Panc1 (cell line): Measurements from ENCODE around the gene MBTPS1. TPM values are rescaled to one million over a fixed set of nuclear protein-coding genes. Genes with fewer than 3 reads are reported as not detected.

ENCODE experiments used
- ATAC-seq: fragments of 200-7000 bp; cut with Tn5 transposase; 2 replicates; pipeline ENCODE4 v1.9.1; 2020; ENCODE audit warnings: mild to moderate bottlenecking, moderate library complexity
- BruUV-seq: library from RNA; stranded (reverse); fragments of 400-500 nt; replicated peaks from 2 replicates; lab custom pipeline; 2021; lab: Mats Ljungman, UMichigan
- CTCF ChIA-PET: fragments of 300-600 bp; sonication (Branson Sonifier 250); formaldehyde crosslinking; loops from one replicate; lab custom pipeline; 2022; ENCODE audit warnings: antibody characterized with exemption; lab: Charles Lee
- POLR2A ChIA-PET: fragments of 300-600 bp; sonication (Branson Sonifier 250); formaldehyde crosslinking; loops from one replicate; lab custom pipeline; 2022; ENCODE audit warnings: antibody characterized with exemption; lab: Charles Lee
- DNase-seq: peaks from one replicate; pipeline ENCODE4 v3.0.0-alpha.2; 2010; ENCODE audit warnings: low read depth, low spot score
- H3K27ac ChIP-seq: 2 replicates; pipeline ENCODE4 v1.5.1; 2011; ENCODE audit warnings: mild to moderate bottlenecking, low read length, inconsistent platforms
- H3K27me3 ChIP-seq: fragments of 200-500 bp; sonication (Bioruptor generic); 2 replicates; pipeline ENCODE4 v1.6.0; 2014; ENCODE audit warnings: low read length, inconsistent platforms; ENCODE audit not compliant: control insufficient read depth, insufficient read depth
- H3K36me3 ChIP-seq: fragments of 200-500 bp; sonication (Bioruptor generic); 2 replicates; pipeline ENCODE4 v1.5.1; 2014; ENCODE audit warnings: inconsistent platforms, mild to moderate bottlenecking, low read length, moderate library complexity; ENCODE audit not compliant: control insufficient read depth, insufficient read depth
- H3K4me1 ChIP-seq: 2 replicates; pipeline ENCODE4 v1.5.1; 2011; ENCODE audit warnings: inconsistent platforms, mild to moderate bottlenecking, low read length, moderate library complexity; ENCODE audit not compliant: control insufficient read depth, insufficient read depth
- H3K4me3 ChIP-seq, 2 experiments: 2 replicates each; pipeline ENCODE4 v1.5.1; 2011 to 2012; ENCODE audit warnings: low read depth in 2 of 2, low read length in 2 of 2, mild to moderate bottlenecking in 2 of 2, inconsistent platforms in 1 of 2, moderate library complexity in 1 of 2
- H3K9me3 ChIP-seq: fragments of 200-500 bp; sonication (Bioruptor generic); 2 replicates; pipeline ENCODE4 v1.5.1; 2014; ENCODE audit warnings: low read depth, mild to moderate bottlenecking, inconsistent platforms, low read length, moderate library complexity; ENCODE audit not compliant: control insufficient read depth, insufficient read depth
- POLR2AphosphoS5 ChIP-seq: IDR thresholded peaks from 2 replicates; pipeline ENCODE4 v1.6.1; 2012; ENCODE audit warnings: mild to moderate bottlenecking, low read depth, low read length, moderate library complexity
- SIN3A ChIP-seq: IDR thresholded peaks from 2 replicates; pipeline ENCODE4 v1.6.1; 2012; ENCODE audit warnings: low read depth, mild to moderate bottlenecking, low read length, moderate library complexity, borderline replicate concordance; ENCODE audit not compliant: insufficient read depth
- TCF7L2 ChIP-seq: IDR thresholded peaks from 2 replicates; pipeline ENCODE4 v1.6.1; 2011; ENCODE audit warnings: mild to moderate bottlenecking, low read depth, low read length, inconsistent platforms
- in situ Hi-C: cut with HindIII; loops from 2 replicates; pipeline ENCODE4 v1.10.0; 2016; ENCODE audit warnings: low sequenced_read_pairs, low pct_unique_long_range_greater_than_20kb
- intact Hi-C: fragments of 100-400 bp; cut with micrococcal nuclease; formaldehyde crosslinking; loops from one replicate; pipeline ENCODE4 v1.10.0; 2022; ENCODE audit not compliant: unreplicated experiment
- total RNA-seq: library from RNA; stranded (reverse); gene quantifications from one replicate; pipeline ENCODE4 v1.2.1, GENCODE V29; 2021; ENCODE audit not compliant: unreplicated experiment
- TF ChIP-seq, protein P1 (sequence below): fragments of 450-650 bp; IDR thresholded peaks from 2 replicates; pipeline ENCODE4 v1.5.1; 2017; ENCODE audit warnings: mild to moderate bottlenecking
- TF ChIP-seq, protein P2 (sequence below), 2 experiments: IDR thresholded peaks; 2 replicates each; pipeline ENCODE4 v1.6.1; 2011 to 2012; ENCODE audit warnings: low read depth in 2 of 2, control low read depth in 1 of 2, low read length in 1 of 2, mild to moderate bottlenecking in 1 of 2, moderate library complexity in 1 of 2; ENCODE audit not compliant: insufficient read depth in 1 of 2

MBTPS1 gene
- total RNA-seq, 1 experiment from 2014 or later = 66.8 TPM

DNA sequence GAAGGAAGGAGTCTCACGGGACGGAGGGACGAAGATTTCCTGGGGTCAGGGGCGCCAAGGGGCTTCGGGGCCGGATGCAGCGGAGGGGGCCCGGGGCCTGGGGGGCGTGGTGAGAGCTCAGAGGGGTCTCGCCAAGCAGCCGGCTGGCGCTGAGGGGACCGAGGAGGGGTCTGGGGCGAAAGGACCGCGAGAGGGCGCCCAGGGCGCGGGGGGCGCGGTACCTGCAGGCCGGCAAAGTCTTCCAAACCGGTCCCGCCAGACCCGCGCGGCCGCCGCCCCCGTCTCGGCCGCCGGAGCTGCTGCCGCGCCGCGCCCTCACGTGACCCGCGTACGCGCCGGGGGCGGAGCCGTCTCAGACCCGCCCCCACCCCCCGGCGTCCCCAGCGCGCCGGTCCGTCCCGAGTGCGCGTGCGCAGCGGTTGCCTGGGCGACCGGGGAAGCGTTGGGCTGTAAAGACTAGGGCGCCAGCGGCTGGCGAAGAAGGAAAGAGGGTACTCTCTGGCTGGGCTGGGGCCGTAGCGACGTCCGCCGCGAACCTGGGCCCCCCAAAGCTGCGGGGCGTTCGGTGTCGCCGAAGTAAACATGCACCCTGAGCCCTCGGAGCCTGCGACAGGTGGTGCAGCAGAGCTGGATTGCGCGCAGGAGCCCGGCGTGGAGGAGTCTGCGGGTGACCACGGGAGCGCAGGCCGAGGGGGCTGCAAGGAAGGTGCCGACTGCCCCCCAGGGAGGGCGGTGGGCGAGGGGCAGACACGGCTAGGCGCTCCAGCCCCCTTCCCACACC lies 28.3 kb upstream of the MBTPS1 start, which contains the start of the genes DNAAF1 and HSDL1:
TSS of gene DNAAF1 (plus strand) at position 450 of the 781 bp plus-strand sequence. CDS start at position 583, 133 bp downstream.
TSS of gene HSDL1 (minus strand) at position 319 of the 781 bp plus-strand sequence. CDS start 13,856 bp downstream, outside the sequence.
- in situ Hi-C loops (no loop called here), intact Hi-C loops (no loop called here)
- POLR2A ChIA-PET = no interaction called here
- no peaks in the 10 kb centered on the region for H3K4me1 ChIP-seq
- H3K4me3 ChIP-seq = peak within 1 kb of the TSS; percentile 74 to 78
- H3K36me3 ChIP-seq = peaks cover 5% of the 10 kb centered on the region; the same call in 1 of the 2 replicates
- TF ChIP-seq SIN3A (peak; percentile 82), TCF7L2 (no peak)
- TF ChIP-seq, protein P1, sequence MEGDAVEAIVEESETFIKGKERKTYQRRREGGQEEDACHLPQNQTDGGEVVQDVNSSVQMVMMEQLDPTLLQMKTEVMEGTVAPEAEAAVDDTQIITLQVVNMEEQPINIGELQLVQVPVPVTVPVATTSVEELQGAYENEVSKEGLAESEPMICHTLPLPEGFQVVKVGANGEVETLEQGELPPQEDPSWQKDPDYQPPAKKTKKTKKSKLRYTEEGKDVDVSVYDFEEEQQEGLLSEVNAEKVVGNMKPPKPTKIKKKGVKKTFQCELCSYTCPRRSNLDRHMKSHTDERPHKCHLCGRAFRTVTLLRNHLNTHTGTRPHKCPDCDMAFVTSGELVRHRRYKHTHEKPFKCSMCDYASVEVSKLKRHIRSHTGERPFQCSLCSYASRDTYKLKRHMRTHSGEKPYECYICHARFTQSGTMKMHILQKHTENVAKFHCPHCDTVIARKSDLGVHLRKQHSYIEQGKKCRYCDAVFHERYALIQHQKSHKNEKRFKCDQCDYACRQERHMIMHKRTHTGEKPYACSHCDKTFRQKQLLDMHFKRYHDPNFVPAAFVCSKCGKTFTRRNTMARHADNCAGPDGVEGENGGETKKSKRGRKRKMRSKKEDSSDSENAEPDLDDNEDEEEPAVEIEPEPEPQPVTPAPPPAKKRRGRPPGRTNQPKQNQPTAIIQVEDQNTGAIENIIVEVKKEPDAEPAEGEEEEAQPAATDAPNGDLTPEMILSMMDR = no peak; the same call in 1 of the 2 replicates
- no peaks in the 10 kb centered on the region for H3K27me3 ChIP-seq
- no TSS peak for BruUV-seq
- peak; percentile 93 for ATAC-seq
- peak within 1 kb of the TSS; percentile 66 for H3K27ac ChIP-seq
- DNase-seq = no peak
- H3K9me3 ChIP-seq = no peaks in the 10 kb centered on the region
- CTCF ChIA-PET = no interaction called here

DNA sequence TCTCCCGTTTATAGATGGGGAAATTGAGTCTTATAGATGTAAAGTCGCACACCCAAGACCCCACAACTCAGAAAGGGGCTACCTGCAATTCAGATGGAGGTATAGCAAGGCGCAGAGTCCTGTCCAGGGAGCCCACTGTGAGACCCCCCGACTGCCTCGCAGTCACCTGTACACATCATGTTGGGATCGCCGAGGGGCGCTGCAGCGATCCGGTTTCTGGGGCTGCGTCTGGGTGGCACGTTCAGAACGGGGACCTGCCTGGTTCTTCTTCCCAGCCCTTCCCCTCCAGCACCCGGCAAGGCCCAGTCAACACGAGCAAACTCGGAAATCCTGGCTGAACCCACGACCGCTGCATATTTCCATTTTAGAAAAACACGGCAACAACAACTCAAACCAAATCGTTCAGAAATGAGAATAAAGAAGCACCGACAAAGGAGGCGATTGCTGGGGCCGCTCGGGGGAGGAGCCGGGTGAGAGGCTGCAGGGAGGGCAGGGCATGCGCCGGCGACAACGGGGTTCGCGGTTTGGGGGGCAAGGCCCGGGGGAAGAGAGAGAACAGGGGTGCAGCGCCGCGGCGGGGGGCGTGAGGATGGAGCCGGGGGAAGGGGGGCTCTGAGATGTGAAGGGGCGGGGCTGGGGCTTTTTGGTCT lies 27.6 kb upstream of the MBTPS1 start:
- Histone ChIP-seq H3K4me1 (no peaks in the 10 kb centered on the region), H3K27me3 (no peaks in the 10 kb centered on the region), H3K36me3 (peaks cover 5% of the 10 kb centered on the region; the same call in 1 of the 2 replicates), H3K9me3 (no peaks in the 10 kb centered on the region), H3K4me3 (peak overlapping the region; percentile 74 to 78), H3K27ac (peak overlapping the region; percentile 66)
- intact Hi-C loops = no loop called here
- ChIA-PET POLR2A (no interaction called here), CTCF (interaction anchor here (0.6 kb wide), 2 partner anchors 40 to 63 kb away, joined by 5 to 6 read pairs; no protein-coding TSS in a partner anchor)
- ATAC-seq (peak; percentile 43), DNase-seq (no peak)
- in situ Hi-C loops = no loop called here
- TF ChIP-seq SIN3A = no peak
- TF ChIP-seq, protein P2, sequence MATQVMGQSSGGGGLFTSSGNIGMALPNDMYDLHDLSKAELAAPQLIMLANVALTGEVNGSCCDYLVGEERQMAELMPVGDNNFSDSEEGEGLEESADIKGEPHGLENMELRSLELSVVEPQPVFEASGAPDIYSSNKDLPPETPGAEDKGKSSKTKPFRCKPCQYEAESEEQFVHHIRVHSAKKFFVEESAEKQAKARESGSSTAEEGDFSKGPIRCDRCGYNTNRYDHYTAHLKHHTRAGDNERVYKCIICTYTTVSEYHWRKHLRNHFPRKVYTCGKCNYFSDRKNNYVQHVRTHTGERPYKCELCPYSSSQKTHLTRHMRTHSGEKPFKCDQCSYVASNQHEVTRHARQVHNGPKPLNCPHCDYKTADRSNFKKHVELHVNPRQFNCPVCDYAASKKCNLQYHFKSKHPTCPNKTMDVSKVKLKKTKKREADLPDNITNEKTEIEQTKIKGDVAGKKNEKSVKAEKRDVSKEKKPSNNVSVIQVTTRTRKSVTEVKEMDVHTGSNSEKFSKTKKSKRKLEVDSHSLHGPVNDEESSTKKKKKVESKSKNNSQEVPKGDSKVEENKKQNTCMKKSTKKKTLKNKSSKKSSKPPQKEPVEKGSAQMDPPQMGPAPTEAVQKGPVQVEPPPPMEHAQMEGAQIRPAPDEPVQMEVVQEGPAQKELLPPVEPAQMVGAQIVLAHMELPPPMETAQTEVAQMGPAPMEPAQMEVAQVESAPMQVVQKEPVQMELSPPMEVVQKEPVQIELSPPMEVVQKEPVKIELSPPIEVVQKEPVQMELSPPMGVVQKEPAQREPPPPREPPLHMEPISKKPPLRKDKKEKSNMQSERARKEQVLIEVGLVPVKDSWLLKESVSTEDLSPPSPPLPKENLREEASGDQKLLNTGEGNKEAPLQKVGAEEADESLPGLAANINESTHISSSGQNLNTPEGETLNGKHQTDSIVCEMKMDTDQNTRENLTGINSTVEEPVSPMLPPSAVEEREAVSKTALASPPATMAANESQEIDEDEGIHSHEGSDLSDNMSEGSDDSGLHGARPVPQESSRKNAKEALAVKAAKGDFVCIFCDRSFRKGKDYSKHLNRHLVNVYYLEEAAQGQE (IDR thresholded peaks at IDR 0.05; ENCODE audit: insufficient read depth in 1 of 2, low read depth in 2 of 2, low read length in 1 of 2) = no peak
- no peak for TF ChIP-seq POLR2AphosphoS5
- 0 out of 2 replicates have a peak, but pooled peaks have one; percentile 18 for TF ChIP-seq TCF7L2
- TF ChIP-seq, protein P1 = no peak
- BruUV-seq = no TSS peak
